KOPT-K1 (cell line): Measurements from ENCODE around the gene CDK9.
"Not testable (repeated sequence)": the region's sequence is repeated elsewhere in the genome, so short reads cannot be mapped to it uniquely, and the experiment has no call there.

Source experiments
- H3K27ac ChIP-seq: fragments of 200-600 bp; sonication (generic); 2 replicates; pipeline ENCODE4 v1.5.1; 2016; ENCODE audit warnings: antibody characterized with exemption, mild to moderate bottlenecking, low read depth, low read length; ENCODE audit not compliant: poor library complexity, severe bottlenecking
- H3K36me3 ChIP-seq: fragments of 200-600 bp; sonication (generic); 2 replicates; pipeline ENCODE4 v1.5.1; 2017; ENCODE audit warnings: antibody characterized with exemption, mild to moderate bottlenecking, low read length, moderate library complexity; ENCODE audit not compliant: insufficient read depth
- H3K9me3 ChIP-seq: fragments of 200-600 bp; sonication (generic); 2 replicates; pipeline ENCODE4 v1.5.1; 2017; ENCODE audit warnings: antibody characterized with exemption, low read length, mild to moderate bottlenecking; ENCODE audit not compliant: insufficient read depth, poor library complexity, severe bottlenecking

CDK9 gene

GRCh38 chr9:127835991-127836516 lies 50.2 kb downstream of the CDK9 start:
- Histone ChIP-seq H3K27ac (no peak overlapping the region), H3K9me3 (no peaks in the 10 kb centered on the region), H3K36me3 (no peaks in the 10 kb centered on the region)

- not testable (repeated sequence) for H3K27ac ChIP-seq, H3K9me3 ChIP-seq, H3K36me3 ChIP-seq
Measured at GRCh38 chr9:127836561-127836960, 50.7 kb downstream of the CDK9 start.

- H3K36me3 ChIP-seq, result no peaks in the 10 kb centered on the region
- H3K27ac ChIP-seq, result no peak overlapping the region
- H3K9me3 ChIP-seq, result no peaks in the 10 kb centered on the region
Measured at GRCh38 chr9:127837346-127837745, 51.5 kb downstream of the CDK9 start.

GRCh38 chr9:127838375-127839078 lies 52.7 kb downstream of the CDK9 start:
- no peaks in the 10 kb centered on the region for H3K36me3 ChIP-seq
- H3K27ac ChIP-seq, result no peak overlapping the region
- no peaks in the 10 kb centered on the region for H3K9me3 ChIP-seq
